Thymus (tissue), 11 donors: ENCODE measurements around the gene A2M. TPM values are rescaled to one million over a fixed set of nuclear protein-coding genes. Genes with fewer than 3 reads are reported as not detected.
A peak's percentile ranks its signal among the peaks of the same experiment; 100 is the strongest.

Experiments
- DNase-seq, 9 donors: peaks; one replicate each; pipeline ENCODE4 v3.0.0-alpha.2; 2013; ENCODE audit warnings: low spot score in 9 of 9, low read depth in 6 of 9, missing footprints in 1 of 9
- H3K27ac ChIP-seq, 2 donors: one replicate each; pipeline ENCODE4 v1.5.1; 2013; ENCODE audit warnings: control low read depth in 1 of 2, low read depth in 1 of 2, low read length in 1 of 2, mild to moderate bottlenecking in 1 of 2, moderate library complexity in 1 of 2
- H3K27me3 ChIP-seq, 2 donors: one replicate each; pipeline ENCODE4 v1.5.1; 2013; ENCODE audit warnings: low read length in 1 of 2; ENCODE audit not compliant: control insufficient read depth in 2 of 2, insufficient read depth in 1 of 2
- H3K36me3 ChIP-seq, 2 donors: one replicate each; pipeline ENCODE4 v1.5.1; 2013; ENCODE audit warnings: low read length in 1 of 2, mild to moderate bottlenecking in 1 of 2, moderate library complexity in 1 of 2; ENCODE audit not compliant: control insufficient read depth in 2 of 2, insufficient read depth in 2 of 2
- H3K4me1 ChIP-seq, 2 donors: one replicate each; pipeline ENCODE4 v1.5.1; 2013; ENCODE audit warnings: low read length in 2 of 2; ENCODE audit not compliant: control insufficient read depth in 2 of 2, insufficient read depth in 2 of 2
- H3K4me3 ChIP-seq, 2 donors: one replicate each; pipeline ENCODE4 v1.5.1; 2013; ENCODE audit warnings: low read length in 2 of 2, control low read depth in 1 of 2, mild to moderate bottlenecking in 1 of 2
- H3K9me3 ChIP-seq, 2 donors: one replicate each; pipeline ENCODE4 v1.5.1; 2013; ENCODE audit warnings: low read length in 1 of 2, mild to moderate bottlenecking in 1 of 2; ENCODE audit not compliant: control insufficient read depth in 2 of 2, insufficient read depth in 1 of 2
- WGBS: extraction: QIAGEN DNeasy Blood & Tissue Kit; methylation state at CpG from one replicate; pipeline ENCODE4 v1.1.7; 2013; 5-methylcytosine and 5-hydroxymethylcytosine counted together
- polyA plus RNA-seq: library from polyadenylated mRNA; stranded (reverse); fragments of 200-250 nt; gene quantifications from one replicate; pipeline ENCODE4 v1.2.3, GENCODE V29; 2013
- total RNA-seq: library from RNA; stranded (reverse); fragments of 120-200 nt; gene quantifications from one replicate; pipeline ENCODE4 v1.2.4, GENCODE V29; 2013
- donor health status: healthy.

The A2M gene
- total and polyA plus RNA-seq, 2 donors = 47.6 to 57.7 TPM

GRCh38 chr12:9043766-9044165 is 72.0 kb downstream of the A2M start:
- H3K9me3 ChIP-seq = no peaks in the 10 kb centered on the region
- H3K4me1 ChIP-seq = no peaks in the 10 kb centered on the region
- H3K36me3 ChIP-seq = no peaks in the 10 kb centered on the region
- no peak for DNase-seq
- no peak overlapping the region for H3K4me3 ChIP-seq
- no peak overlapping the region for H3K27ac ChIP-seq
- no peaks in the 10 kb centered on the region for H3K27me3 ChIP-seq
- WGBS = 92% methylated on average over 2 of the region's 2 CpGs

- H3K27ac ChIP-seq = no peak overlapping the region
- no peak for DNase-seq
- H3K4me1 ChIP-seq = no peaks in the 10 kb centered on the region
- no peaks in the 10 kb centered on the region for H3K36me3 ChIP-seq
- no peaks in the 10 kb centered on the region for H3K27me3 ChIP-seq
- H3K4me3 ChIP-seq = no peak overlapping the region
- WGBS = 99% methylated on average over 1 of the region's 1 CpG
- H3K9me3 ChIP-seq = no peaks in the 10 kb centered on the region
These were observed 74.4 kb downstream of the A2M start for GRCh38 chr12:9041321-9041720.

- no peak overlapping the region for H3K27ac ChIP-seq
- WGBS = 91% methylated on average over 5 of the region's 5 CpGs
- H3K27me3 ChIP-seq = no peaks in the 10 kb centered on the region
- no peak overlapping the region for H3K4me3 ChIP-seq
- H3K9me3 ChIP-seq = no peaks in the 10 kb centered on the region
- DNase-seq = no peak
- no peaks in the 10 kb centered on the region for H3K4me1 ChIP-seq
- H3K36me3 ChIP-seq = no peaks in the 10 kb centered on the region
These were observed 75.1 kb downstream of the A2M start for GRCh38 chr12:9040484-9041186.

GRCh38 chr12:9039397-9039977 is 76.2 kb downstream of the A2M start:
- H3K27me3 ChIP-seq = no peaks in the 10 kb centered on the region
- no peak overlapping the region for H3K4me3 ChIP-seq
- no peaks in the 10 kb centered on the region for H3K9me3 ChIP-seq
- WGBS = 21% methylated on average over 3 of the region's 3 CpGs
- H3K4me1 ChIP-seq = no peaks in the 10 kb centered on the region
- H3K36me3 ChIP-seq = no peaks in the 10 kb centered on the region
- H3K27ac ChIP-seq = no peak overlapping the region
- DNase-seq = peak in 5 of 9 donors; percentile 24 to 74 (median 29)

- Histone ChIP-seq H3K9me3 (no peaks in the 10 kb centered on the region), H3K36me3 (no peaks in the 10 kb centered on the region), H3K27me3 (no peaks in the 10 kb centered on the region), H3K4me1 (no peaks in the 10 kb centered on the region), H3K27ac (no peak overlapping the region), H3K4me3 (no peak overlapping the region)
- DNase-seq = no peak
- 95% methylated on average over 3 of the region's 3 CpGs for WGBS
These were observed 78.3 kb downstream of the A2M start for GRCh38 chr12:9037431-9037830.

GRCh38 chr12:9036227-9036626 is 79.5 kb downstream of the A2M start:
- no peak for DNase-seq
- no peak overlapping the region for H3K27ac ChIP-seq
- H3K27me3 ChIP-seq = no peaks in the 10 kb centered on the region
- no peaks in the 10 kb centered on the region for H3K36me3 ChIP-seq
- H3K4me1 ChIP-seq = no peaks in the 10 kb centered on the region
- 95% methylated on average over 6 of the region's 6 CpGs for WGBS
- H3K9me3 ChIP-seq = no peaks in the 10 kb centered on the region
- H3K4me3 ChIP-seq = no peak overlapping the region

GRCh38 chr12:9034095-9034494 is 81.6 kb downstream of the A2M start:
- H3K36me3 ChIP-seq = no peaks in the 10 kb centered on the region
- H3K9me3 ChIP-seq = no peaks in the 10 kb centered on the region
- WGBS = 97% methylated on average over 6 of the region's 6 CpGs
- H3K4me1 ChIP-seq = no peaks in the 10 kb centered on the region
- H3K27me3 ChIP-seq = no peaks in the 10 kb centered on the region
- no peak overlapping the region for H3K4me3 ChIP-seq
- no peak overlapping the region for H3K27ac ChIP-seq
- DNase-seq = no peak

GRCh38 chr12:9033265-9033887 is 82.3 kb downstream of the A2M start:
- no peaks in the 10 kb centered on the region for H3K36me3 ChIP-seq
- WGBS = 99% methylated on average over 2 of the region's 2 CpGs
- H3K27me3 ChIP-seq = no peaks in the 10 kb centered on the region
- no peak for DNase-seq
- no peaks in the 10 kb centered on the region for H3K9me3 ChIP-seq
- H3K4me3 ChIP-seq = no peak overlapping the region
- no peak overlapping the region for H3K27ac ChIP-seq
- no peaks in the 10 kb centered on the region for H3K4me1 ChIP-seq

- peaks cover 0 to 3% of the 10 kb centered on the region in 2 donors for H3K4me1 ChIP-seq
- no peaks in the 10 kb centered on the region for H3K27me3 ChIP-seq
- no peaks in the 10 kb centered on the region for H3K36me3 ChIP-seq
- 70% methylated on average over 5 of the region's 5 CpGs for WGBS
- no peak overlapping the region for H3K27ac ChIP-seq
- no peak overlapping the region for H3K4me3 ChIP-seq
- DNase-seq = no peak
- H3K9me3 ChIP-seq = no peaks in the 10 kb centered on the region
These were observed 83.3 kb downstream of the A2M start for GRCh38 chr12:9032202-9032964.
